GM23338 (cell line): ENCODE results near the gene SAMHD1. TPM values are rescaled to one million over a fixed set of nuclear protein-coding genes. Genes with fewer than 3 reads are reported as not detected.
"Not testable (repeated sequence)": the region's sequence is repeated elsewhere in the genome, so short reads cannot be mapped to it uniquely, and the experiment has no call there.

Source experiments
- ATAC-seq: fragments of 200-7000 bp; cut with Tn5 transposase; 3 replicates; pipeline ENCODE4 v1.9.1; 2020
- DNase-seq: peaks from one replicate; pipeline ENCODE4 v3.0.0-alpha.2; 2015; ENCODE audit warnings: low spot score
- H2AFZ ChIP-seq: fragments of 200-600 bp; sonication (generic); 2 replicates; pipeline ENCODE4 v1.8.0; 2016; ENCODE audit warnings: antibody characterized with exemption, mild to moderate bottlenecking, moderate library complexity
- H3F3A ChIP-seq: fragments of 200-600 bp; sonication (generic); replicated peaks from 2 replicates; pipeline ENCODE4 v1.8.0; 2017; ENCODE audit warnings: antibody characterized with exemption, mixed run types, low read depth
- H3K27ac ChIP-seq: fragments of 200-600 bp; sonication (generic); 2 replicates; pipeline ENCODE4 v1.6.1; 2016; ENCODE audit warnings: low read depth
- H3K27me3 ChIP-seq: fragments of 200-600 bp; sonication (generic); 2 replicates; pipeline ENCODE4 v1.8.0; 2016; ENCODE audit warnings: mild to moderate bottlenecking, mixed run types, moderate library complexity; ENCODE audit not compliant: insufficient read depth
- H3K36me3 ChIP-seq: fragments of 200-600 bp; sonication (generic); 2 replicates; pipeline ENCODE4 v1.8.0; 2016; ENCODE audit warnings: mild to moderate bottlenecking; ENCODE audit not compliant: insufficient read depth
- H3K4me1 ChIP-seq: fragments of 200-600 bp; sonication (generic); 2 replicates; pipeline ENCODE4 v1.8.0; 2016; ENCODE audit warnings: mild to moderate bottlenecking, moderate library complexity; ENCODE audit not compliant: insufficient read depth
- H3K4me2 ChIP-seq: fragments of 200-600 bp; sonication (generic); 2 replicates; pipeline ENCODE4 v1.7.1; 2017; ENCODE audit warnings: mixed run types
- H3K4me3 ChIP-seq: fragments of 200-600 bp; sonication (generic); 2 replicates; pipeline ENCODE4 v1.6.1; 2016; ENCODE audit warnings: mixed run types
- H3K79me2 ChIP-seq: fragments of 200-600 bp; sonication (generic); replicated peaks from 2 replicates; pipeline ENCODE4 v1.8.0; 2017; ENCODE audit warnings: mild to moderate bottlenecking; ENCODE audit not compliant: insufficient read depth
- H3K9me2 ChIP-seq: fragments of 200-600 bp; sonication (generic); 2 replicates; pipeline ENCODE4 v1.8.0; 2017; ENCODE audit not compliant: insufficient read depth
- H4K20me1 ChIP-seq: fragments of 200-600 bp; sonication (generic); replicated peaks from 2 replicates; pipeline ENCODE4 v1.8.0; 2017; ENCODE audit warnings: mild to moderate bottlenecking; ENCODE audit not compliant: insufficient read depth
- H3K27ac Mint-ChIP-seq: 2 replicates; pipeline ENCODE4 v1.8.0; 2020; ENCODE audit warnings: inconsistent platforms, mild to moderate bottlenecking, moderate library complexity, mixed read lengths
- H3K27me3 Mint-ChIP-seq: 3 replicates; pipeline ENCODE4 v1.8.0; 2022; ENCODE audit warnings: low read depth, mild to moderate bottlenecking, moderate library complexity, mixed read lengths, inconsistent platforms; ENCODE audit not compliant: insufficient read depth, poor library complexity
- H3K36me3 Mint-ChIP-seq: 3 replicates; pipeline ENCODE4 v1.8.0; 2021; ENCODE audit warnings: low read depth, mild to moderate bottlenecking, inconsistent platforms, moderate library complexity, mixed read lengths
- H3K4me1 Mint-ChIP-seq: 3 replicates; pipeline ENCODE4 v1.8.0; 2020; ENCODE audit warnings: mild to moderate bottlenecking, inconsistent platforms, mixed read lengths
- H3K4me3 Mint-ChIP-seq: 3 replicates; pipeline ENCODE4 v1.8.0; 2021; ENCODE audit warnings: moderate library complexity, mild to moderate bottlenecking, inconsistent platforms, mixed read lengths
- H3K9me3 Mint-ChIP-seq: 3 replicates; pipeline ENCODE4 v1.8.0; 2020; ENCODE audit warnings: moderate library complexity, mild to moderate bottlenecking, inconsistent platforms, mixed read lengths
- CREB1 ChIP-seq: fragments of 250-450 bp; sonication (Bioruptor Pico); IDR thresholded peaks from 2 replicates; pipeline ENCODE4 v1.5.0; 2020; ENCODE audit warnings: low read depth, mild to moderate bottlenecking, moderate library complexity
- JUNB ChIP-seq: IDR thresholded peaks from one replicate; pipeline ENCODE4 v1.6.1; 2016; ENCODE audit warnings: antibody characterized with exemption; ENCODE audit not compliant: unreplicated experiment
- NANOG ChIP-seq: IDR thresholded peaks from 2 replicates; pipeline ENCODE4 v1.6.1; 2016; ENCODE audit warnings: antibody characterized with exemption, borderline replicate concordance
- POLR2AphosphoS5 ChIP-seq: IDR thresholded peaks from 2 replicates; pipeline ENCODE4 v1.6.1; 2016; ENCODE audit warnings: antibody characterized with exemption, low read depth
- STAT1 ChIP-seq: IDR thresholded peaks from one replicate; pipeline ENCODE4 v1.6.1; 2016; ENCODE audit warnings: antibody characterized with exemption; ENCODE audit not compliant: unreplicated experiment
- ZNF114 ChIP-seq: fragments of 250-450 bp; sonication (Bioruptor Pico); IDR thresholded peaks from 2 replicates; pipeline ENCODE4 v1.5.0; 2020; ENCODE audit warnings: mild to moderate bottlenecking, moderate library complexity
- polyA plus RNA-seq: library from polyadenylated mRNA; unstranded; fragments of >200 nt; fragmentation: Nextera tagmentation; extraction: Ambion mirVana; gene quantifications from 2 replicates; pipeline ENCODE4 v1.2.1, GENCODE V29; 2016
- total RNA-seq: library from RNA; depleted of rRNA; stranded (reverse); fragments of >200 nt; shearing (Covaris generic); gene quantifications from 2 replicates; pipeline ENCODE4 v1.2.3, GENCODE V29; 2014
- TF ChIP-seq, protein P1 (sequence below): IDR thresholded peaks from one replicate; pipeline ENCODE4 v1.6.1; 2018; ENCODE audit warnings: antibody characterized with exemption; ENCODE audit not compliant: unreplicated experiment
- TF ChIP-seq, protein P2 (sequence below): fragments of 250-450 bp; sonication (Bioruptor Pico); IDR thresholded peaks from 2 replicates; pipeline ENCODE4 v1.5.0; 2020; ENCODE audit warnings: mild to moderate bottlenecking, moderate library complexity

SAMHD1 gene
- total and polyA plus RNA-seq, 2 experiments from 2014 or later: 21.9 to 45.4 TPM

DNA sequence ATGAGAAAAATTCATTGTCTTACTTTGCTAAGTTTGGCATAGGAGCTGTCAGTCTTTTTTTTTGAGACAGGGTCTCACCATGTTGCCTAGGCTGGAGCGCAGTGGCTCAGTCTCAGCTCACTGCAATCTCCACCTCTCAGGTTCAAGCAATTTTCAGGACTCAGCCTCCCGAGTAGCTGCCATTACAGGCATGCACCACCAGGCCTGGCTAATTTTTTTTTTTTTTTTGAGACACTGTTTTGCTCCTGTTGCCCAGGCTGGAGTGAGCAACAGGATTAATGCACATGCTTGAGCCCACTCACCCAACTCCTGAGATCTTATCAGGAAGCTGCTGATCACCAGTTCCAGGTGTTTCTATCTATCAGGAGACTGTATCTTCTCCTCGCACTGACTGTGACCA lies 15.5 kb upstream of the SAMHD1 start:
- Mint-ChIP-seq H3K9me3 (peaks cover 12% of the 10 kb centered on the region), H3K36me3 (peaks cover 11% of the 10 kb centered on the region)
- not testable (repeated sequence) for H4K20me1 ChIP-seq, H3K27me3 ChIP-seq, H3F3A ChIP-seq, H3K4me3 ChIP-seq, H3K27me3 Mint-ChIP-seq, H3K4me2 ChIP-seq, H3K4me3 Mint-ChIP-seq, H3K4me1 Mint-ChIP-seq, H3K4me1 ChIP-seq, H3K36me3 ChIP-seq, H3K27ac Mint-ChIP-seq, DNase-seq, H3K79me2 ChIP-seq, H3K9me2 ChIP-seq, H3K27ac ChIP-seq, H2AFZ ChIP-seq
- ATAC-seq: peak; percentile 47

DNA sequence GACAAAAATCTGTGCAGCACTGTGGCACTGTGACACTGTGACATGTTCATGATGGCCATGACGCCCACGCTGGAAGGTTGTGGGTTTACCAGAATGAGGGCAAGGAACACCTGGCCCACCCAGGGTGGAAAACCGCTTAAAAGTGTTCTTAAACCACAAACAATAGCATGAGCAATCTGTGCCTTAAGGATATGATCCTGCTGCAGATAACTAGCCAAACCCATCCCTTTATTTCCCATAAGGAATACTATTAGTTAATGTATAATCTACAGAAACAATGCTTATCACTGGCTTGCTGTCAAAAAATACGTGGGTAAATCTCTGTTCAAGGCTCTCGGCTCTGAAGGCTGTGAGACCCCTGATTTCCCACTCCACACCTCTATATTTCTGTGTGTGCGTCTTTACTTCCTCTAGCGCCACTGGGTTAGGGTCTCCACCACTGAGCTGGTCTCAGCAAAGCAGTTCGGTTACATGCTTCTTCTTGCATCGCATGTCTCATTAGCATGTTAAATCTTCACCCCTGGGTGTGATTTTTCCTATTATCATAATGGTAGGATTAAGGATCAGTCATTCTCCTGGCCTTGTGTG lies 10.9 kb upstream of the SAMHD1 start:
- H2AFZ ChIP-seq, H3K79me2 ChIP-seq, H3K27ac ChIP-seq, H3K27me3 ChIP-seq, H3K4me3 ChIP-seq, H3K36me3 ChIP-seq, ATAC-seq, H3K4me1 ChIP-seq, H3F3A ChIP-seq, H4K20me1 ChIP-seq, DNase-seq, H3K4me2 ChIP-seq, H3K9me2 ChIP-seq, H3K4me3 Mint-ChIP-seq, H3K4me1 Mint-ChIP-seq, H3K27ac Mint-ChIP-seq, H3K27me3 Mint-ChIP-seq: not testable (repeated sequence)
- Mint-ChIP-seq H3K36me3 (peaks cover 20% of the 10 kb centered on the region), H3K9me3 (peaks cover 22% of the 10 kb centered on the region)

DNA sequence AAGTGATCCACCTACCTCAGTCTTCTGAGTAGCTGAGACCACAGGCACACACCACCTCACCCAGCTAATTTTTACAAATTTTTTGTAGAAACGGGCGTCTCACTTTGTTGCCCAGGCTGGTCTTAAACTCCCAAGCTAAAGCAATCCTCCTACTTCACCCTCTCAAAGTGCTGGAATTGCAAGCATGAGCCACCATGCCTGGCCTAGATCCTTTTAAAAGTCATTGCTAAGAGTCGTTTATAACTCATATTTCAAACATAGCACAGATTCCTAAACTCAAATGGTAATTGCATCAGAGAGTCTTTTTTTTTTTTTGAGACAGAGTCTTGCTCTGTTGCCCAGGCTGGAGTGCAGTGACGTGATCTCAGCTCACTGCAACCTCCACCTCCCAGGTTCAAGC lies 7.7 kb upstream of the SAMHD1 start:
- peaks cover 22% of the 10 kb centered on the region for H3K9me3 Mint-ChIP-seq
- H3K27ac ChIP-seq: no peak overlapping the region
- H3K4me1 ChIP-seq: no peaks in the 10 kb centered on the region
- H3K36me3 Mint-ChIP-seq: peaks cover 20% of the 10 kb centered on the region
- H3K36me3 ChIP-seq: peaks cover 6% of the 10 kb centered on the region; the same call in 1 of the 2 replicates
- no peak for DNase-seq
- H2AFZ ChIP-seq: no peak overlapping the region
- no peak for ATAC-seq
- H3K27ac Mint-ChIP-seq: no peak overlapping the region
- H3K4me2 ChIP-seq: no peak overlapping the region
- H3K27me3 Mint-ChIP-seq: peaks cover 6% of the 10 kb centered on the region
- H3K4me3 Mint-ChIP-seq: no peak overlapping the region
- H3K79me2 ChIP-seq: no peaks in the 10 kb centered on the region
- no peaks in the 10 kb centered on the region; the same call in 1 of the 2 replicates for H4K20me1 ChIP-seq
- no peaks in the 10 kb centered on the region for H3F3A ChIP-seq
- no peaks in the 10 kb centered on the region for H3K9me2 ChIP-seq
- no peaks in the 10 kb centered on the region for H3K4me1 Mint-ChIP-seq
- H3K4me3 ChIP-seq: no peak overlapping the region
- H3K27me3 ChIP-seq: no peaks in the 10 kb centered on the region
- TF ChIP-seq POLR2AphosphoS5 (no peak), ZNF114 (CRISPR knock-in tag) (no peak), JUNB (no peak), CREB1 (CRISPR knock-in tag) (no peak), NANOG (no peak), STAT1 (no peak)
- TF ChIP-seq, protein P1, sequence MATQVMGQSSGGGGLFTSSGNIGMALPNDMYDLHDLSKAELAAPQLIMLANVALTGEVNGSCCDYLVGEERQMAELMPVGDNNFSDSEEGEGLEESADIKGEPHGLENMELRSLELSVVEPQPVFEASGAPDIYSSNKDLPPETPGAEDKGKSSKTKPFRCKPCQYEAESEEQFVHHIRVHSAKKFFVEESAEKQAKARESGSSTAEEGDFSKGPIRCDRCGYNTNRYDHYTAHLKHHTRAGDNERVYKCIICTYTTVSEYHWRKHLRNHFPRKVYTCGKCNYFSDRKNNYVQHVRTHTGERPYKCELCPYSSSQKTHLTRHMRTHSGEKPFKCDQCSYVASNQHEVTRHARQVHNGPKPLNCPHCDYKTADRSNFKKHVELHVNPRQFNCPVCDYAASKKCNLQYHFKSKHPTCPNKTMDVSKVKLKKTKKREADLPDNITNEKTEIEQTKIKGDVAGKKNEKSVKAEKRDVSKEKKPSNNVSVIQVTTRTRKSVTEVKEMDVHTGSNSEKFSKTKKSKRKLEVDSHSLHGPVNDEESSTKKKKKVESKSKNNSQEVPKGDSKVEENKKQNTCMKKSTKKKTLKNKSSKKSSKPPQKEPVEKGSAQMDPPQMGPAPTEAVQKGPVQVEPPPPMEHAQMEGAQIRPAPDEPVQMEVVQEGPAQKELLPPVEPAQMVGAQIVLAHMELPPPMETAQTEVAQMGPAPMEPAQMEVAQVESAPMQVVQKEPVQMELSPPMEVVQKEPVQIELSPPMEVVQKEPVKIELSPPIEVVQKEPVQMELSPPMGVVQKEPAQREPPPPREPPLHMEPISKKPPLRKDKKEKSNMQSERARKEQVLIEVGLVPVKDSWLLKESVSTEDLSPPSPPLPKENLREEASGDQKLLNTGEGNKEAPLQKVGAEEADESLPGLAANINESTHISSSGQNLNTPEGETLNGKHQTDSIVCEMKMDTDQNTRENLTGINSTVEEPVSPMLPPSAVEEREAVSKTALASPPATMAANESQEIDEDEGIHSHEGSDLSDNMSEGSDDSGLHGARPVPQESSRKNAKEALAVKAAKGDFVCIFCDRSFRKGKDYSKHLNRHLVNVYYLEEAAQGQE: no peak
- TF ChIP-seq, protein P2, sequence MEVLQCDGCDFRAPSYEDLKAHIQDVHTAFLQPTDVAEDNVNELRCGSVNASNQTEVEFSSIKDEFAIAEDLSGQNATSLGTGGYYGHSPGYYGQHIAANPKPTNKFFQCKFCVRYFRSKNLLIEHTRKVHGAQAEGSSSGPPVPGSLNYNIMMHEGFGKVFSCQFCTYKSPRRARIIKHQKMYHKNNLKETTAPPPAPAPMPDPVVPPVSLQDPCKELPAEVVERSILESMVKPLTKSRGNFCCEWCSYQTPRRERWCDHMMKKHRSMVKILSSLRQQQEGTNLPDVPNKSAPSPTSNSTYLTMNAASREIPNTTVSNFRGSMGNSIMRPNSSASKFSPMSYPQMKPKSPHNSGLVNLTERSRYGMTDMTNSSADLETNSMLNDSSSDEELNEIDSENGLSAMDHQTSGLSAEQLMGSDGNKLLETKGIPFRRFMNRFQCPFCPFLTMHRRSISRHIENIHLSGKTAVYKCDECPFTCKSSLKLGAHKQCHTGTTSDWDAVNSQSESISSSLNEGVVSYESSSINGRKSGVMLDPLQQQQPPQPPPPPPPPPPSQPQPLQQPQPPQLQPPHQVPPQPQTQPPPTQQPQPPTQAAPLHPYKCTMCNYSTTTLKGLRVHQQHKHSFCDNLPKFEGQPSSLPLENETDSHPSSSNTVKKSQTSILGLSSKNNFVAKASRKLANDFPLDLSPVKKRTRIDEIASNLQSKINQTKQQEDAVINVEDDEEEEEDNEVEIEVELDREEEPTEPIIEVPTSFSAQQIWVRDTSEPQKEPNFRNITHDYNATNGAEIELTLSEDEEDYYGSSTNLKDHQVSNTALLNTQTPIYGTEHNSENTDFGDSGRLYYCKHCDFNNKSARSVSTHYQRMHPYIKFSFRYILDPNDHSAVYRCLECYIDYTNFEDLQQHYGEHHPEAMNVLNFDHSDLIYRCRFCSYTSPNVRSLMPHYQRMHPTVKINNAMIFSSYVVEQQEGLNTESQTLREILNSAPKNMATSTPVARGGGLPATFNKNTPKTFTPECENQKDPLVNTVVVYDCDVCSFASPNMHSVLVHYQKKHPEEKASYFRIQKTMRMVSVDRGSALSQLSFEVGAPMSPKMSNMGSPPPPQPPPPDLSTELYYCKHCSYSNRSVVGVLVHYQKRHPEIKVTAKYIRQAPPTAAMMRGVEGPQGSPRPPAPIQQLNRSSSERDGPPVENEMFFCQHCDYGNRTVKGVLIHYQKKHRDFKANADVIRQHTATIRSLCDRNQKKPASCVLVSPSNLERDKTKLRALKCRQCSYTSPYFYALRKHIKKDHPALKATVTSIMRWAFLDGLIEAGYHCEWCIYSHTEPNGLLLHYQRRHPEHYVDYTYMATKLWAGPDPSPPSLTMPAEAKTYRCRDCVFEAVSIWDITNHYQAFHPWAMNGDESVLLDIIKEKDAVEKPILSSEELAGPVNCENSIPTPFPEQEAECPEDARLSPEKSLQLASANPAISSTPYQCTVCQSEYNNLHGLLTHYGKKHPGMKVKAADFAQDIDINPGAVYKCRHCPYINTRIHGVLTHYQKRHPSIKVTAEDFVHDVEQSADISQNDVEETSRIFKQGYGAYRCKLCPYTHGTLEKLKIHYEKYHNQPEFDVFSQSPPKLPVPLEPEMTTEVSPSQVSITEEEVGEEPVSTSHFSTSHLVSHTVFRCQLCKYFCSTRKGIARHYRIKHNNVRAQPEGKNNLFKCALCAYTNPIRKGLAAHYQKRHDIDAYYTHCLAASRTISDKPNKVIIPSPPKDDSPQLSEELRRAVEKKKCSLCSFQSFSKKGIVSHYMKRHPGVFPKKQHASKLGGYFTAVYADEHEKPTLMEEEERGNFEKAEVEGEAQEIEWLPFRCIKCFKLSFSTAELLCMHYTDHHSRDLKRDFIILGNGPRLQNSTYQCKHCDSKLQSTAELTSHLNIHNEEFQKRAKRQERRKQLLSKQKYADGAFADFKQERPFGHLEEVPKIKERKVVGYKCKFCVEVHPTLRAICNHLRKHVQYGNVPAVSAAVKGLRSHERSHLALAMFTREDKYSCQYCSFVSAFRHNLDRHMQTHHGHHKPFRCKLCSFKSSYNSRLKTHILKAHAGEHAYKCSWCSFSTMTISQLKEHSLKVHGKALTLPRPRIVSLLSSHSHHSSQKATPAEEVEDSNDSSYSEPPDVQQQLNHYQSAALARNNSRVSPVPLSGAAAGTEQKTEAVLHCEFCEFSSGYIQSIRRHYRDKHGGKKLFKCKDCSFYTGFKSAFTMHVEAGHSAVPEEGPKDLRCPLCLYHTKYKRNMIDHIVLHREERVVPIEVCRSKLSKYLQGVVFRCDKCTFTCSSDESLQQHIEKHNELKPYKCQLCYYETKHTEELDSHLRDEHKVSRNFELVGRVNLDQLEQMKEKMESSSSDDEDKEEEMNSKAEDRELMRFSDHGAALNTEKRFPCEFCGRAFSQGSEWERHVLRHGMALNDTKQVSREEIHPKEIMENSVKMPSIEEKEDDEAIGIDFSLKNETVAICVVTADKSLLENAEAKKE: no peak
